ENCODE measurements around the gene GNG7.

The GNG7 gene

GRCh38 chr19:2693492-2694160 is 8.9 kb downstream of the GNG7 start:
- no peak overlapping the region for H3K4me3 ChIP-seq (ENCODE audit: low read depth, low read length)
- H3K79me2 ChIP-seq (ENCODE audit: control insufficient read depth, insufficient read depth, low read length, poor library complexity), result no peaks in the 10 kb centered on the region
- no peak for DNase-seq
- no peak overlapping the region for H3K14ac ChIP-seq (ENCODE audit: low read length)
- H3K27me3 ChIP-seq (ENCODE audit: insufficient read depth, low read length), result no peaks in the 10 kb centered on the region
- H3K4me2 ChIP-seq (ENCODE audit: low read length), result no peak overlapping the region
- no peak overlapping the region for H2BK12ac ChIP-seq (ENCODE audit: low read length)
- H2BK120ac ChIP-seq (ENCODE audit: insufficient read depth, low read length, poor library complexity), result no peak overlapping the region
- no peaks in the 10 kb centered on the region for H3K79me1 ChIP-seq (ENCODE audit: low read length)
- H3K23ac ChIP-seq (ENCODE audit: low read length), result no peak overlapping the region
- WGBS (ENCODE audit: extremely low coverage, insufficient coverage, insufficient read length), result no CpG with 5 or more reads among the region's 12 CpGs
- no peaks in the 10 kb centered on the region for H3K36me3 ChIP-seq (ENCODE audit: control insufficient read depth in 1 of 2, insufficient read depth in 2 of 2, low read length in 2 of 2)
- no peaks in the 10 kb centered on the region for H3K4me1 ChIP-seq (ENCODE audit: control insufficient read depth in 1 of 2, insufficient read depth in 2 of 2, low read length in 2 of 2)
- no peak overlapping the region for H4K8ac ChIP-seq (ENCODE audit: low read depth, low read length)
- no peak overlapping the region for H4K91ac ChIP-seq (ENCODE audit: low read depth, low read length)
- no peak overlapping the region for H2BK5ac ChIP-seq (ENCODE audit: low read depth, low read length, poor library complexity)
- no peak overlapping the region for H3K18ac ChIP-seq (ENCODE audit: low read length)
- H4K12ac ChIP-seq (ENCODE audit: low read depth, low read length), result no peak overlapping the region
- no peak overlapping the region for H2AFZ ChIP-seq (ENCODE audit: insufficient read depth, low read length, poor library complexity)
- H3K4ac ChIP-seq (ENCODE audit: low read depth, low read length), result no peak overlapping the region
- H3K9me3 ChIP-seq (ENCODE audit: insufficient read depth, low read depth, low read length), result no peaks in the 10 kb centered on the region
- no peak overlapping the region for H3K27ac ChIP-seq (ENCODE audit: low read depth, low read length)
- H2AK5ac ChIP-seq (ENCODE audit: low read length), result no peak overlapping the region
- H3K9ac ChIP-seq (ENCODE audit: low read length), result no peak overlapping the region

DNA sequence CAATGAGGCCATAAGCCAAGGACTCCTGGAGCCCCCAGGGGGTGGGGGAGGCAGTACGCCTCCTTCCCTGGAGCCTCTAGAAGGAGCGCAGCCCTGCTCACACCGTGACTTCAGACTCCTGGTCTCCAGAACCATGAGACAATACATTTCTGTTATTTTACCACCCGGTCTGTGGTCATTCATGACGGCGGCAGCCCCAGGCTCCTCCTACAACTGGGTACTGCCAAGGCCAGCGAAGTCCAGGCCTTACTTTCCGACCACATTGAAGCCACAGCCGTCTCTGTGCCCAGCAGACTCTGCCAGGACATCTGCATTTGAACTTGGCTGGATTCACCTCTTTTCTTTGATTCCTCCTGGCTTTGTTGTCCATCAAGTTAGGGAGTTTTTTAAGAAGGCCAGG is 10.5 kb downstream of the GNG7 start:
- Histone ChIP-seq H3K4me2 (ENCODE audit: low read length) (no peak overlapping the region), H3K9ac (ENCODE audit: low read length) (no peak overlapping the region), H3K4me1 (ENCODE audit: control insufficient read depth in 1 of 2, insufficient read depth in 2 of 2, low read length in 2 of 2) (no peaks in the 10 kb centered on the region), H3K4ac (ENCODE audit: low read depth, low read length) (no peak overlapping the region), H4K91ac (ENCODE audit: low read depth, low read length) (no peak overlapping the region), H3K27ac (ENCODE audit: low read depth, low read length) (no peak overlapping the region), H2BK5ac (ENCODE audit: low read depth, low read length, poor library complexity) (no peak overlapping the region), H3K9me3 (ENCODE audit: insufficient read depth, low read depth, low read length) (no peaks in the 10 kb centered on the region), H2AFZ (ENCODE audit: insufficient read depth, low read length, poor library complexity) (no peak overlapping the region), H3K27me3 (ENCODE audit: insufficient read depth, low read length) (no peaks in the 10 kb centered on the region), H4K12ac (ENCODE audit: low read depth, low read length) (no peak overlapping the region), H3K23ac (ENCODE audit: low read length) (no peak overlapping the region), H2BK120ac (ENCODE audit: insufficient read depth, low read length, poor library complexity) (no peak overlapping the region), H3K4me3 (ENCODE audit: low read depth, low read length) (no peak overlapping the region), H3K36me3 (ENCODE audit: control insufficient read depth in 1 of 2, insufficient read depth in 2 of 2, low read length in 2 of 2) (no peaks in the 10 kb centered on the region), H3K14ac (ENCODE audit: low read length) (no peak overlapping the region), H2BK12ac (ENCODE audit: low read length) (no peak overlapping the region), H3K79me2 (ENCODE audit: control insufficient read depth, insufficient read depth, low read length, poor library complexity) (no peaks in the 10 kb centered on the region), H4K8ac (ENCODE audit: low read depth, low read length) (no peak overlapping the region), H3K18ac (ENCODE audit: low read length) (no peak overlapping the region), H3K79me1 (ENCODE audit: low read length) (no peaks in the 10 kb centered on the region), H2AK5ac (ENCODE audit: low read length) (no peak overlapping the region)
- DNase-seq, result no peak
- no CpG with 5 or more reads among the region's 9 CpGs for WGBS (ENCODE audit: extremely low coverage, insufficient coverage, insufficient read length)

- no peaks in the 10 kb centered on the region for H3K36me3 ChIP-seq (ENCODE audit: control insufficient read depth in 1 of 2, insufficient read depth in 2 of 2, low read length in 2 of 2)
- no peak overlapping the region for H4K8ac ChIP-seq (ENCODE audit: low read depth, low read length)
- H3K9me3 ChIP-seq (ENCODE audit: insufficient read depth, low read depth, low read length), result no peaks in the 10 kb centered on the region
- H4K12ac ChIP-seq (ENCODE audit: low read depth, low read length), result no peak overlapping the region
- H3K79me2 ChIP-seq (ENCODE audit: control insufficient read depth, insufficient read depth, low read length, poor library complexity), result no peaks in the 10 kb centered on the region
- H3K4me2 ChIP-seq (ENCODE audit: low read length), result no peak overlapping the region
- no peak overlapping the region for H3K4ac ChIP-seq (ENCODE audit: low read depth, low read length)
- DNase-seq, result no peak
- no peak overlapping the region for H4K91ac ChIP-seq (ENCODE audit: low read depth, low read length)
- H3K27me3 ChIP-seq (ENCODE audit: insufficient read depth, low read length), result no peaks in the 10 kb centered on the region
- no peak overlapping the region for H3K9ac ChIP-seq (ENCODE audit: low read length)
- no peaks in the 10 kb centered on the region for H3K4me1 ChIP-seq (ENCODE audit: control insufficient read depth in 1 of 2, insufficient read depth in 2 of 2, low read length in 2 of 2)
- no peak overlapping the region for H2AK5ac ChIP-seq (ENCODE audit: low read length)
- no CpG with 5 or more reads among the region's 11 CpGs for WGBS (ENCODE audit: extremely low coverage, insufficient coverage, insufficient read length)
- H3K18ac ChIP-seq (ENCODE audit: low read length), result no peak overlapping the region
- H3K23ac ChIP-seq (ENCODE audit: low read length), result no peak overlapping the region
- H2BK120ac ChIP-seq (ENCODE audit: insufficient read depth, low read length, poor library complexity), result no peak overlapping the region
- H2BK12ac ChIP-seq (ENCODE audit: low read length), result no peak overlapping the region
- H3K14ac ChIP-seq (ENCODE audit: low read length), result no peak overlapping the region
- H3K4me3 ChIP-seq (ENCODE audit: low read depth, low read length), result no peak overlapping the region
- H2BK5ac ChIP-seq (ENCODE audit: low read depth, low read length, poor library complexity), result no peak overlapping the region
- H3K27ac ChIP-seq (ENCODE audit: low read depth, low read length), result no peak overlapping the region
- no peak overlapping the region for H2AFZ ChIP-seq (ENCODE audit: insufficient read depth, low read length, poor library complexity)
- no peaks in the 10 kb centered on the region for H3K79me1 ChIP-seq (ENCODE audit: low read length)
Measured at GRCh38 chr19:2690856-2691255, 11.6 kb downstream of the GNG7 start.

- Histone ChIP-seq H4K12ac (ENCODE audit: low read depth, low read length) (no peak overlapping the region), H3K36me3 (ENCODE audit: control insufficient read depth in 1 of 2, insufficient read depth in 2 of 2, low read length in 2 of 2) (no peaks in the 10 kb centered on the region), H3K79me2 (ENCODE audit: control insufficient read depth, insufficient read depth, low read length, poor library complexity) (no peaks in the 10 kb centered on the region), H4K91ac (ENCODE audit: low read depth, low read length) (no peak overlapping the region), H3K4me2 (ENCODE audit: low read length) (no peak overlapping the region), H3K14ac (ENCODE audit: low read length) (no peak overlapping the region), H3K4me3 (ENCODE audit: low read depth, low read length) (no peak overlapping the region), H2AK5ac (ENCODE audit: low read length) (no peak overlapping the region), H2BK5ac (ENCODE audit: low read depth, low read length, poor library complexity) (no peak overlapping the region), H3K4ac (ENCODE audit: low read depth, low read length) (no peak overlapping the region), H2AFZ (ENCODE audit: insufficient read depth, low read length, poor library complexity) (no peak overlapping the region), H3K27me3 (ENCODE audit: insufficient read depth, low read length) (no peaks in the 10 kb centered on the region), H2BK12ac (ENCODE audit: low read length) (no peak overlapping the region), H3K79me1 (ENCODE audit: low read length) (no peaks in the 10 kb centered on the region), H2BK120ac (ENCODE audit: insufficient read depth, low read length, poor library complexity) (no peak overlapping the region), H4K8ac (ENCODE audit: low read depth, low read length) (no peak overlapping the region), H3K4me1 (ENCODE audit: control insufficient read depth in 1 of 2, insufficient read depth in 2 of 2, low read length in 2 of 2) (no peaks in the 10 kb centered on the region), H3K9me3 (ENCODE audit: insufficient read depth, low read depth, low read length) (no peaks in the 10 kb centered on the region), H3K9ac (ENCODE audit: low read length) (no peak overlapping the region), H3K18ac (ENCODE audit: low read length) (no peak overlapping the region), H3K27ac (ENCODE audit: low read depth, low read length) (no peak overlapping the region), H3K23ac (ENCODE audit: low read length) (no peak overlapping the region)
- WGBS (ENCODE audit: extremely low coverage, insufficient coverage, insufficient read length), result no CpG with 5 or more reads among the region's 17 CpGs
- no peak for DNase-seq
Measured at GRCh38 chr19:2686360-2686759, 16.1 kb downstream of the GNG7 start.
